ENCODE measurements around the gene NCS1.

NCS1 gene

GRCh38 chr9:130237763-130238524 is 65.7 kb downstream of the NCS1 start:
- no peaks in the 10 kb centered on the region for H3K9me3 ChIP-seq (ENCODE audit: control insufficient read depth, low read length)
- H3K36me3 ChIP-seq (ENCODE audit: control insufficient read depth, insufficient read depth, low read length) = peaks cover 40% of the 10 kb centered on the region
- no peak overlapping the region for H3K27ac ChIP-seq (ENCODE audit: low read depth, low read length, severe bottlenecking)
- H3K4me1 ChIP-seq (ENCODE audit: control insufficient read depth, insufficient read depth, low read length, poor library complexity, severe bottlenecking) = peaks cover 21% of the 10 kb centered on the region
- no peak overlapping the region for H3K4me3 ChIP-seq (ENCODE audit: extremely low read depth, insufficient read depth, low read length, poor library complexity, severe bottlenecking)
- WGBS, 2 experiments (ENCODE audit: insufficient coverage in 2 of 2) = 90 to 94% methylated on average over 11 to 13 of the region's 17 CpGs

GRCh38 chr9:130239363-130239695 is 67.1 kb downstream of the NCS1 start:
- Histone ChIP-seq H3K9me3 (ENCODE audit: control insufficient read depth, low read length) (no peaks in the 10 kb centered on the region), H3K4me1 (ENCODE audit: control insufficient read depth, insufficient read depth, low read length, poor library complexity, severe bottlenecking) (peaks cover 18% of the 10 kb centered on the region), H3K27ac (ENCODE audit: low read depth, low read length, severe bottlenecking) (no peak overlapping the region), H3K36me3 (ENCODE audit: control insufficient read depth, insufficient read depth, low read length) (peaks cover 26% of the 10 kb centered on the region), H3K4me3 (ENCODE audit: extremely low read depth, insufficient read depth, low read length, poor library complexity, severe bottlenecking) (no peak overlapping the region)
- 100% methylated on average over 3 of the region's 3 CpGs; no CpG with 5 or more reads in 1 of the 2 experiments for WGBS, 2 experiments (ENCODE audit: insufficient coverage in 2 of 2)

GRCh38 chr9:130239741-130240241 is 67.6 kb downstream of the NCS1 start:
- H3K36me3 ChIP-seq (ENCODE audit: control insufficient read depth, insufficient read depth, low read length) = peaks cover 22% of the 10 kb centered on the region
- H3K4me1 ChIP-seq (ENCODE audit: control insufficient read depth, insufficient read depth, low read length, poor library complexity, severe bottlenecking) = peaks cover 18% of the 10 kb centered on the region
- no peak overlapping the region for H3K27ac ChIP-seq (ENCODE audit: low read depth, low read length, severe bottlenecking)
- no peaks in the 10 kb centered on the region for H3K9me3 ChIP-seq (ENCODE audit: control insufficient read depth, low read length)
- H3K4me3 ChIP-seq (ENCODE audit: extremely low read depth, insufficient read depth, low read length, poor library complexity, severe bottlenecking) = no peak overlapping the region
- WGBS, 2 experiments (ENCODE audit: insufficient coverage in 2 of 2) = 84 to 89% methylated on average over 7 to 9 of the region's 9 CpGs

GRCh38 chr9:130240410-130241197 is 68.4 kb downstream of the NCS1 start:
- Histone ChIP-seq H3K36me3 (ENCODE audit: control insufficient read depth, insufficient read depth, low read length) (peaks cover 18% of the 10 kb centered on the region), H3K9me3 (ENCODE audit: control insufficient read depth, low read length) (no peaks in the 10 kb centered on the region), H3K4me1 (ENCODE audit: control insufficient read depth, insufficient read depth, low read length, poor library complexity, severe bottlenecking) (peaks cover 15% of the 10 kb centered on the region), H3K27ac (ENCODE audit: low read depth, low read length, severe bottlenecking) (no peak overlapping the region), H3K4me3 (ENCODE audit: extremely low read depth, insufficient read depth, low read length, poor library complexity, severe bottlenecking) (no peak overlapping the region)
- 67 to 88% methylated on average over 3 to 4 of the region's 5 CpGs for WGBS, 2 experiments (ENCODE audit: insufficient coverage in 2 of 2)

GRCh38 chr9:130241198-130241535 is 69.0 kb downstream of the NCS1 start:
- Histone ChIP-seq H3K4me3 (ENCODE audit: extremely low read depth, insufficient read depth, low read length, poor library complexity, severe bottlenecking) (no peak overlapping the region), H3K27ac (ENCODE audit: low read depth, low read length, severe bottlenecking) (no peak overlapping the region), H3K36me3 (ENCODE audit: control insufficient read depth, insufficient read depth, low read length) (peaks cover 15% of the 10 kb centered on the region), H3K4me1 (ENCODE audit: control insufficient read depth, insufficient read depth, low read length, poor library complexity, severe bottlenecking) (peaks cover 15% of the 10 kb centered on the region), H3K9me3 (ENCODE audit: control insufficient read depth, low read length) (no peaks in the 10 kb centered on the region)
- 100% methylated on average over 1 of the region's 1 CpG for WGBS, 2 experiments (ENCODE audit: insufficient coverage in 2 of 2)

GRCh38 chr9:130242270-130243014 is 70.2 kb downstream of the NCS1 start:
- Histone ChIP-seq H3K36me3 (ENCODE audit: control insufficient read depth, insufficient read depth, low read length) (peaks cover 8% of the 10 kb centered on the region), H3K27ac (ENCODE audit: low read depth, low read length, severe bottlenecking) (no peak overlapping the region), H3K9me3 (ENCODE audit: control insufficient read depth, low read length) (no peaks in the 10 kb centered on the region), H3K4me3 (ENCODE audit: extremely low read depth, insufficient read depth, low read length, poor library complexity, severe bottlenecking) (no peak overlapping the region), H3K4me1 (ENCODE audit: control insufficient read depth, insufficient read depth, low read length, poor library complexity, severe bottlenecking) (peaks cover 4% of the 10 kb centered on the region)
- 75 to 88% methylated on average over 6 to 8 of the region's 11 CpGs for WGBS, 2 experiments (ENCODE audit: insufficient coverage in 2 of 2)

- H3K9me3 ChIP-seq (ENCODE audit: control insufficient read depth, low read length) = no peaks in the 10 kb centered on the region
- 25 to 40% methylated on average over 27 to 31 of the region's 35 CpGs for WGBS, 2 experiments (ENCODE audit: insufficient coverage in 2 of 2)
- no peak overlapping the region for H3K4me3 ChIP-seq (ENCODE audit: extremely low read depth, insufficient read depth, low read length, poor library complexity, severe bottlenecking)
These were observed 71.0 kb downstream of the NCS1 start for GRCh38 chr9:130243015-130243881.

GRCh38 chr9:130243882-130244170 is 71.6 kb downstream of the NCS1 start:
- H3K4me3 ChIP-seq (ENCODE audit: extremely low read depth, insufficient read depth, low read length, poor library complexity, severe bottlenecking) = no peak overlapping the region
- no peak overlapping the region for H3K27ac ChIP-seq (ENCODE audit: low read depth, low read length, severe bottlenecking)
- peaks cover 4% of the 10 kb centered on the region for H3K4me1 ChIP-seq (ENCODE audit: control insufficient read depth, insufficient read depth, low read length, poor library complexity, severe bottlenecking)
- WGBS, 2 experiments (ENCODE audit: insufficient coverage in 2 of 2) = 90 to 92% methylated on average over 7 of the region's 7 CpGs
- H3K36me3 ChIP-seq (ENCODE audit: control insufficient read depth, insufficient read depth, low read length) = no peaks in the 10 kb centered on the region
- H3K9me3 ChIP-seq (ENCODE audit: control insufficient read depth, low read length) = no peaks in the 10 kb centered on the region

More at GRCh38 chr9:130243015-130243881, 71.0 kb downstream of the NCS1 start:
- Histone ChIP-seq H3K27ac (ENCODE audit: low read depth, low read length, severe bottlenecking) (no peak overlapping the region), H3K36me3 (ENCODE audit: control insufficient read depth, insufficient read depth, low read length) (peaks cover 5% of the 10 kb centered on the region), H3K4me1 (ENCODE audit: control insufficient read depth, insufficient read depth, low read length, poor library complexity, severe bottlenecking) (peaks cover 4% of the 10 kb centered on the region)

- no peak overlapping the region for H3K27ac ChIP-seq (ENCODE audit: low read depth, low read length, severe bottlenecking)
- H3K4me1 ChIP-seq (ENCODE audit: control insufficient read depth, insufficient read depth, low read length, poor library complexity, severe bottlenecking) = peaks cover 4% of the 10 kb centered on the region
- no peaks in the 10 kb centered on the region for H3K9me3 ChIP-seq (ENCODE audit: control insufficient read depth, low read length)
- H3K4me3 ChIP-seq (ENCODE audit: extremely low read depth, insufficient read depth, low read length, poor library complexity, severe bottlenecking) = no peak overlapping the region
- no peaks in the 10 kb centered on the region for H3K36me3 ChIP-seq (ENCODE audit: control insufficient read depth, insufficient read depth, low read length)
- 84 to 94% methylated on average over 7 to 8 of the region's 13 CpGs for WGBS, 2 experiments (ENCODE audit: insufficient coverage in 2 of 2)
These were observed 72.5 kb downstream of the NCS1 start for GRCh38 chr9:130244548-130245165.

- Histone ChIP-seq H3K9me3 (ENCODE audit: control insufficient read depth, low read length) (no peaks in the 10 kb centered on the region), H3K4me1 (ENCODE audit: control insufficient read depth, insufficient read depth, low read length, poor library complexity, severe bottlenecking) (no peaks in the 10 kb centered on the region), H3K27ac (ENCODE audit: low read depth, low read length, severe bottlenecking) (no peak overlapping the region), H3K36me3 (ENCODE audit: control insufficient read depth, insufficient read depth, low read length) (no peaks in the 10 kb centered on the region), H3K4me3 (ENCODE audit: extremely low read depth, insufficient read depth, low read length, poor library complexity, severe bottlenecking) (no peak overlapping the region)
- 83 to 93% methylated on average over 3 to 5 of the region's 11 CpGs for WGBS, 2 experiments (ENCODE audit: insufficient coverage in 2 of 2)
These were observed 73.3 kb downstream of the NCS1 start for GRCh38 chr9:130245474-130245873.

Measured in mesodermal cell (in vitro differentiated cells).